K562 (cell line): Measurements from ENCODE around the gene ZNF77.

ENCODE experiments used
- CTCF ChIP-seq, 3 experiments: IDR thresholded peaks in 2 of 3; conservative IDR thresholded peaks in 1 of 3; 2 replicates each; pipeline ENCODE4 v1.5.1; 2011 to 2012; ENCODE audit warnings: low read length in 3 of 3, mild to moderate bottlenecking in 3 of 3, control low read depth in 2 of 3, improper control_type of control experiment in 1 of 3, inconsistent platforms in 1 of 3, low read depth in 1 of 3, mixed read lengths in 1 of 3, moderate library complexity in 1 of 3; ENCODE audit not compliant: insufficient read depth in 2 of 3
- PRPF4 ChIP-seq: fragments of 200-400 bp; formaldehyde crosslinking; IDR thresholded peaks from one replicate; pipeline ENCODE4 v1.6.1; 2017; ENCODE audit warnings: low read length, low read depth, mild to moderate bottlenecking; ENCODE audit not compliant: insufficient read depth, poor library complexity, severe bottlenecking
- TCF7L2 ChIP-seq: fragments of 150-350 bp; IDR thresholded peaks from 2 replicates; pipeline ENCODE4 v1.6.1; 2016; ENCODE audit warnings: low read depth, mild to moderate bottlenecking, low read length, moderate library complexity

DNA sequence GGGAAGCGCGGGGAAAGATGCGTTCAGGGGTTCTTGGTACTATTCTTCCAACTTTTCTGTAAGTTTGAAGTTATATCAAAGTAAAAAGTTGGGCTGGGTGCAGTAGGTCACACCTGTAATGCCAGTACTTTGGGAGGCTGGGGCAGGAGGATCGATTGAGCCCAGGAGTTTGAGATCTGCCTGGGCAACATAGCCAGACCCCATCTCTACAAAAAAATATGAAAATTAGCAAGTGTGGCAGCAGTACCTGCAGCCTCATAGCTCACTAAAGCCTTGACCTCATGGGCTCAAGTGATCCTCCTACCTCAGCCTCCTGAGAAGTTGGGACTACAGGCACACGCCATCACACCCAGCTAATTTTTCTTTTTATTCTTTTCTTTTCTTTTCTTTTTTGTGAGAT lies 12.4 kb upstream of the ZNF77 start:
- TF ChIP-seq TCF7L2 (no peak), CTCF (IDR thresholded peaks at IDR 0.05 in 2 of 3, conservative IDR thresholded peaks at IDR 0.05 in 1 of 3; ENCODE audit: insufficient read depth in 2 of 3, low read depth in 1 of 3, low read length in 3 of 3) (no peak), PRPF4 (no peak)
